Stimulated activated CD8-positive, alpha-beta memory T cell treated with anti-CD3 and anti-CD28 coated beads, Interleukin-4, amount 100 ng/mL, for 24 hours (primary cell): ENCODE data around the gene COL6A3.
"Not testable (repeated sequence)": the region's sequence is repeated elsewhere in the genome, so short reads cannot be mapped to it uniquely, and the experiment has no call there.

Experiments used
- DNase-seq: peaks from one replicate; pipeline ENCODE4 v3.0.0-alpha.2; 2020; ENCODE audit warnings: low read depth

The COL6A3 gene

DNA sequence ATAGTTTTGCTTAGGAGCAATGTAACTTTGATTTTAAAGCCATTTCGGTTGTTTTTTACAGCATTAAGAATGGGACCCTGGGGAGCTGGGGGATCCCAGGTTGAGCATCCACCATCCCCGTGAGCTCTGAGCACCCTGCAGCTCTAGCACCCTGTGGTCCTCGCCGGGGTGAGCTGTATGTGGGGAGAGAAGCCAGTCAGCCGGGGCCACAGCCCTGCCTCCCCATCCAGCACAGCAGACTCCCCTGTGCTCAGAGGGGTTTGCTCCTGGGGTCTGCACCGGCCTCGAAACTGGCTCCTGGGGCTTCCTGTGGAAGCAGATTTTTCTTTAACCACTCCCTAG, 1.3 kb downstream of the COL6A3 start:
- no peak for DNase-seq

DNA sequence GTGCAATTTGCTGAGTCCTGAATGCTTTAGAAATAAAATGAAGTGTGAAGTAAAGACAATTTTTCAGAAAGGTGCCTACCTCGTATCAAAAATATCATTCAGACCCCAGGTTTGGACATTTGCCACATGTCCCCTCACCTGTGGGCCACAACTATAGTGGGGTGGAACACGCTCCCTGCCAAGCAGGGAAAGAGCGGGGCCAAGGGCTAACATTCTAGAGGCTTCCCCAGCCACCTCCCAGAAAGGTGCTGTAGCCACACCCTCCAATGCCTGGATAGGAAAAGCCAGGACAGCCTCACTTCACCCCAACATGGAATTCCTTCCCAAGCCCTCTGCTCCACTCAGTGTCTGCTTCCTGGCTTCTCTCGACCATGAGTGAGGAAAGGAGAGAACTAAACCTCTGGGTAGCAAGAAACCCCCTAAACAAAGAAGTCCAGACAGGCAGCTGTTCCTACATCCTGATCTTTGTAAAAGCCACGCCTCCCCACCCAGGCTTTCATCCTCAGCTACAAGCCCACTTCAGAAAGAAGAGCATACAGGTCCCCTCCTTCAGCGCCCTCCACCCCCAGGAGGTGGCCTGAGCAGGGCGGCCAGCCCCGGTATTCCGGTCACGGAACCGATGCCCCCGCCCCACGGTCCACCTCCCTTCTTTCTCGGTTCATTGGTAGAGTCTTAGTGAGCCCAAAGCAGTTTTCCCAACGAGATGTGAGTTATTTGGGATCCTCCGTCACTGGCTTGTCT, 2.1 kb downstream of the COL6A3 start:
- DNase-seq = no peak

- DNase-seq = no peak
Observed at GRCh38 chr2:237411092-237411601, 2.8 kb downstream of the COL6A3 start.

DNA sequence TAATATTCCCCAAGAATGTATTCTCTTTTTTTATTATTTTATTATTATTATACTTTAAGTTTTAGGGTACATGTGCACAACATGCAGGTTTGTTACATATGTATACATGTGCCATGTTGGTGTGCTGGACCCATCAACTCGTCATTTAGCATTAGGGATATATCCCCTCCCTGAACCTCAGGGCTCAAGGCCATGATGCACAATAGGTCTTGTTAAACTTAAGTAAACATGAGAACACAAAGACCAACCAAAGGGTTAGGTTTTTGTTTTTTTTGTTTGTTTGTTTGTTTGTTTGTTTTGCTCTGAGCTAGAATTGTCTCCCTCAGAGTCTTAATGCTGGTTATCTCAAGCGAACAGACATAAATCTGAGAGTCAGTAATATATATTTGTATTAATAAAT, 4.7 kb downstream of the COL6A3 start:
- DNase-seq = not testable (repeated sequence)

GRCh38 chr2:237408335-237409000, 5.5 kb downstream of the COL6A3 start:
- DNase-seq = no peak

GRCh38 chr2:237407700-237408099, 6.3 kb downstream of the COL6A3 start:
- DNase-seq = no peak

GRCh38 chr2:237406371-237406895, 7.5 kb downstream of the COL6A3 start:
- no peak for DNase-seq

DNA sequence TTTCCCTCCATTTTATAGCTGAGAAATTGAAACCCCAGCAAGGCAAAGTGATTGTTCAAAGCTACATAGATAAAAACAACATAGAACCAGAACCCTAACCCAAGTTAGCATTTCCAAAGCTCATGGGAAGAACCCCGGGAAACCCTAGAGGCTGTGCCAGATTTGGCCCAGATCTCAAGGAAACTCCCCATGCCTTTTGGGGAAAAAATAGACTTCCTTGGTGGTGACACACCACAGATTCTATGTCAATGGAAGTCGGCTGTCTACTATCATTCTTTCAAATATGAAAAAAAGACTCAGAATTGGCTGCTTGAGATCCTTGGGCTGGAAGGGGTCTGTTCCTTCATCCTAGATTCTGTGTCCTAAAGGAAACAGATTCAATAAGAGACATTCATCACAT, 8.4 kb downstream of the COL6A3 start:
- no peak for DNase-seq

- DNase-seq = no peak
Observed at GRCh38 chr2:237405006-237405559, 8.9 kb downstream of the COL6A3 start.

- no peak for DNase-seq
Observed at GRCh38 chr2:237404413-237404812, 9.6 kb downstream of the COL6A3 start.

DNA sequence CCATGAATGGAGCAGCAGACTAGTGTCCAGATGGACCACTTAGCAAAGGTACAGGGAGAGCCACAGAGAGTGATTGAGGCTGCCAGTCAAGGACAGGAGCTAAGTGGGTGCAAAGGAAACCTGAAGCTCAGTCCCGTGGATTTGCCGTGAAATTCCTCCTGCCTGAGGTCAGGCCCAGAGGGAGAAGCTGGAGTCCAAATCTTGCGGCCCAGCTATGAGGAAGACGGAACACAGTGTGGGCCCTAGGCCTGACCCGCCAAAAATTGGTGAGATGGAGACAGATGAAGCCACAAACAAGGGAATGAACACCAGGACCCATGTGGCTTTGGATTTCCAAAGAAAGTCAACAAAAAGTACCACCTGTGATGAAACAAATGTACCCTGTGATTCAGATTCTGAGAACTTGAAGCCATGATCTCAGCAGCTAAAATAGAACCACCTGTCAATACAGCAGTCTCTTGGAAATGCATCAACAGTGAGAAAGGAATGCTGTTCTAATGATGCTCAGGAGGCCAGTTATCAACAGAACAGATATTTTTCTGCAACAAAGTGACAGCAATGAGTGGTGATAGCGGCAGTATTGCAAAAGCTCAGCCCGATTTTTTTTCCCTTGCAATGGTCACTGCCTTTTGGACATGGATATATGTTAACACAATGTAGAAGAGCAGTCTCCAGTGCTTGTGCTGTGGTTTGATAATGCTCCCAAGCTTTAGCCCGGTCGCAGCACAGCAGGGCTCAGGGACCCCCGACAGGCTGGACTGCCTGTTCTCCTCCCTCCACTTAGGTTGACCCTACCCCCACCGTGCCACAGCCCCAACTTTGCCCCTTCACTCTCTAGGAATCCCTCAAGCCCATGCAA, 10.7 kb downstream of the COL6A3 start:
- DNase-seq = no peak

GRCh38 chr2:237400199-237400598, 13.8 kb downstream of the COL6A3 start:
- DNase-seq = no peak

GRCh38 chr2:237397072-237397471, 16.9 kb downstream of the COL6A3 start:
- no peak for DNase-seq

DNA sequence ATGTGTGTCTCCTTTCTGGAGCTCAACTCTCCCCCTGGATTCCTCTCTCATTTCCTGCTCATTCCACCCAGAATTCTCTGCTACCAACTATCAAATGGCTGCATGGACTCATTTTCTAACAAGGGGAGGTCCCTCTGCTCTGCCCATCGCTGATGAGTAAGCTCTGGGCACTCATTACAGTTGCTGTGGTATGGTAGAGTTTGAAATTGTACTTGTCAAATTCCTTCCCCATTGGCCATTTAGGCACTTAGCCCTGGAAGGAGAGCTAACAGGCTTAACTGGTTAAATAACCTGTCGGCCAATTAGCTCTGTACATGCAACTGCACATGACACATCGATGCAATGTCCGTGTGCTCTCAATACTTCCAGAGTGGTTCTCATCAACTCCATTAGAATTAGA, 20.4 kb downstream of the COL6A3 start:
- no peak for DNase-seq

- DNase-seq = no peak
Observed at GRCh38 chr2:237392186-237392585, 21.8 kb downstream of the COL6A3 start.

GRCh38 chr2:237391140-237391539, 22.8 kb downstream of the COL6A3 start:
- no peak for DNase-seq

- DNase-seq = no peak
Observed at GRCh38 chr2:237390235-237390634, 23.7 kb downstream of the COL6A3 start.

GRCh38 chr2:237389831-237390230, 24.1 kb downstream of the COL6A3 start:
- DNase-seq = no peak

- no peak for DNase-seq
Observed at GRCh38 chr2:237388036-237388435, 25.9 kb downstream of the COL6A3 start.

DNA sequence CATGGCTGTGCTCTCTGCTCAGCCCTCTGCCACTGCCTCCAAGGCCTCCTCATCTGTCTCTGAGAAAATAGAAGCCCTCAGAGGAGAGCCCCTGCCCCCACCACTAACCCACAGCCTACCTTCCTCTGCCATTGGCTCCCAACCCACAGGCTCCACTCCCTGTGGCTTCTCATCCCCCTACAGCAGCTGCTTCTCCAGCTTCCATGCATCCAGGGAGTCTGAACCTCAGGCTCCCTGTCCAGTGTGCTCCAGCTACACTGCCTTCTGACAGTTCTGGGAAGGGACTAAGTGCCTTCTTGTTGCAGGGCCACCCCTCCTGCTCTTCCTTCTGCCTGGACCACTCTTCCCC, 29.3 kb downstream of the COL6A3 start:
- no peak for DNase-seq

DNA sequence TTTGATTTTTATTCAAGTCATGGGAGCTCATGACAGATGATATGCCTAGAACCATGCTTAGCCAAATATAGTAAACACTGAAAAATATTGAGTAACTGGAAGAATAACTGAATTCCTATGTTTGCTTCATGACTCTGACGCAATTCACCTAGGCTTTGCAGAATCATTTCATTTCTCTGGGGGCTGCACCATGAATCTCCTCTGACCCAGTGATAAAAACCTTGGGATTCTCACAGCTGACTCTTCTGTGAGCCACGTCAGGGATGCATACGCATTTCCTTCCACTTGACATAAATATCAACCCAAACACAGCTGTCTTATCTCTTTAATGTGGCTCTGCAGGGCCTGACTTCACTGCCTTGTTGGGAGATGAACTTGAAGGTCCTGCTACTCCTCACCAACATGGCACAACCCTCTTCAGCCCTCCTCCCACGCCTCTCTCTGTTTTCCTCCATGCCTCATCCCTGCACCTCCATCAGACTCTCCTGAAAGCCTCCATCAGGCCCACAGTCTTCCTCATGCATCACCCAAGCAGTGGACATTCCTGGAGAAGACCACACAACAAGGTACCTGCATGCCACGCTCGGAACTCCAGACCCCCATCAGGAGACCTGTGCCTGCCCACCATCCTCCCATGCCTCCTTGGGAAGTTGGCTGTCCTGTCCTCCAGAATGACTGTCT, 29.8 kb downstream of the COL6A3 start:
- no peak for DNase-seq

DNA sequence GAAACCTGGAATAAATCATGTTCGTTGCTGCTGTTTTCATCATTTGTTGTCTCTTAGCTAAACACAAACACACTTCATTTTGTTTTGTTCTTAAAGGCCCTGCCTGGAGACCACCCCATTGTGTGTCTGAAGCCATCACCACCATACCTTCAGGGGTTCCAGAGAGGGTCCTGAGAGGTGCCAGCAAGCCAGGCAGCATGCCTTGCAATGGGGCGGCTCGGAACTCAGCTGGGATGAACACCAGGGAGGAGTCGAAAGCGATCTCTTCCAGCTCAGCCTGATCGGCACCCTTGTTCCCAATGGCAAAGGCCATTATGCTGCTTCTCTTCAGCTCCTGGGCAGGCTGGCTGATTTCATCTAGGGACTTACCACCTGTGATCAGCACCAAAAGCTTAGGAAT, 33.2 kb downstream of the COL6A3 start:
- no peak for DNase-seq
